22Rv1 (cell line): ENCODE data around the gene PSMG4.

Experiments used
- H3K27ac ChIP-seq: fragments of 450-650 bp; 2 replicates; pipeline ENCODE4 v1.5.1; 2017
- CTCF ChIP-seq: fragments of 450-650 bp; IDR thresholded peaks from 2 replicates; pipeline ENCODE4 v1.5.1; 2017; ENCODE audit warnings: mild to moderate bottlenecking
- ZFX ChIP-seq: fragments of 450-650 bp; IDR thresholded peaks from 2 replicates; pipeline ENCODE4 v1.6.1; 2017; ENCODE audit warnings: antibody characterized with exemption, borderline replicate concordance

The PSMG4 gene

GRCh38 chr6:3278691-3279090, 19.9 kb downstream of the PSMG4 start:
- TF ChIP-seq CTCF (no peak), ZFX (no peak)
- H3K27ac ChIP-seq: no peak overlapping the region

DNA sequence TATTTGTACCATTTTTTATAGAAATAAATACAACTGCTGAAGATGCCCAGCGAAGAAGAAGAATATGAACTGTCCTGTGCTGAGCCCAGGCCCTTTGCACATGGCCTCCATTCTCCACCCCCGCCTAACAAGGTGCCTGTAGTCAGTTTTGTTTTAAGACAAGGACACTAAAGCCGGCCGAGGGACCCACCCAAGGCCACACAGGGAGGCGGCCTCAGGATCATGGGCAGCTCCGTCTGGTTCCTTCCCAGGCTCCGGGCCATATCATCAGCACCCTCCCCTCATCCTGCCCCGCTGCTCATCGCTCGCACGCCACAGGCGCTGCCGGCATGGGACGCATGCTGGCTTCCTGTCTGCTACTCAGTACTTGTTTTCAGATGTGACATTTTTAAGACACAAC, 21.3 kb downstream of the PSMG4 start:
- peak overlapping the region; percentile 33; the same call in 1 of the 2 replicates for H3K27ac ChIP-seq
- no peak for TF ChIP-seq ZFX
- no peak for TF ChIP-seq CTCF

- no peak for TF ChIP-seq CTCF
- no peak for TF ChIP-seq ZFX
- H3K27ac ChIP-seq: peak overlapping the region; percentile 33; the same call in 1 of the 2 replicates
Observed at GRCh38 chr6:3280866-3281465, 22.2 kb downstream of the PSMG4 start.

- TF ChIP-seq CTCF (no peak), ZFX (no peak)
- H3K27ac ChIP-seq: 0 out of 2 replicates have a peak overlapping the region, but pooled peaks have one; percentile 33
Observed at GRCh38 chr6:3281631-3282475, 23.1 kb downstream of the PSMG4 start.

DNA sequence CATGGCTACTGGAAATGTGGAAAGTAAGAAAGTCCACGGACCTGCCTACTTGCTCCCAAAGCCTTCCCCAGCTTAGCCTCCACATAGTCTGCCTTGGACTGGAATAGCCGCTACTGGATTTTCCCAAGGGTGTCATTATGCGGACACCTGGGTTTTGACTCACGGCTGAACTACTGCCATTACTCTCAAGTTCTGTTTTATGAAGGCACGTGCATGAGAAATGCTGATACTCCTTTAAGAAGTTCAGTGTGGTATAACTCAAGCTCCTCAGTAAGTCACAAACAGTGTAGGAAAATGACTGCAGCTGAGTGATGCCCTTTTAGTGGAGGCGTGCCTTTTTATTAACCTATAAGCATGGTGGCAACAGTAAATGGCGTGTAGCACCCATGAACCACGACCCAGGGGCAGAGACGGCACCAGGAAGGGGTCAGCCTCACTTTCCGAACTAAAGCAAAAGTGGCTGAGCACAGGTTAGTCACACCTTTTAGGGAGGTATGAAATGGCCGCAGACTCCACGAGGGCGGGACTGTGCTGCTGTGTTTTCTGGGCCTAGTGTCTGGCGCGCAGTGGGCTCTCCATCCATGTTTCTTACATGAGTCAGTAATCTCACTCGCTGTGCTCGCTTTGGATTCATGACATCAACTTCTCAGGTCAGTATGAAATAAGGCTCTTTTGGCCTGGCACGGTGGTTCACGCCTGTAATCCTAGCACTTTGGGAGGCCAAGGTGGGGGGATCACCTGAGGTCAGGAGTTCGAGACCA, 23.9 kb downstream of the PSMG4 start:
- 0 out of 2 replicates have a peak overlapping the region, but pooled peaks have one; percentile 33 for H3K27ac ChIP-seq
- TF ChIP-seq ZFX: no peak

DNA sequence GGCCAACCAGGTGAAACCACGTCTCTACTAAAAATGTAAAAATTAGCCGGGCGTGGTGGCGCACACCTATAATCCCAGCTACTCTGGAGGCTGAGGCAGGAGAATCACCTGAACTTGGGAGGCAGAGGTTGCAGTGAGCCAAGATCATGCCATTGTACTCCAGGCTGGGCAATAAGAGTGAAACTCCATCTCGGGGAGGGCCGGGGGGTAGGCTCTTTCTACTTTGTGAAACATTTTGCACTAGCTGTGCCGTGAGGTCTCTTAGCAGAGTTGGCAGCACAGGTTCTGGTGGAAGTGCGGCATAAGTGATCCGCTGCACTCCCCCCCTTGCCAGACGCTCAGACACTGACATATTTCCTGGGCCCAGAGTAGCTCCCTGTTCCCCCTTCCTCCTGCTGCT, 24.5 kb downstream of the PSMG4 start:
- TF ChIP-seq CTCF (no peak), ZFX (no peak)
- no peak overlapping the region for H3K27ac ChIP-seq

GRCh38 chr6:3283641-3284435, 25.1 kb downstream of the PSMG4 start:
- no peak overlapping the region for H3K27ac ChIP-seq
- TF ChIP-seq ZFX (no peak), CTCF (no peak)
